Keratinocyte (primary cell): ENCODE results near the gene LGALS12. TPM values are rescaled to one million over a fixed set of nuclear protein-coding genes. Genes with fewer than 3 reads are reported as not detected.

Experiments used
- DNase-seq: peaks from one replicate; pipeline ENCODE4 v3.0.0-alpha.2; 2011; ENCODE audit warnings: low read depth, missing footprints, low spot score
- FAIRE-seq: peaks from 2 replicates; lab custom pipeline; 2011; peaks lifted over from hg19 to GRCh38; lab: Jason Lieb, UNC
- H2AFZ ChIP-seq: 2 replicates; pipeline ENCODE4 v1.6.0; 2012; ENCODE audit warnings: low read length, control low read depth, inconsistent platforms; ENCODE audit not compliant: control insufficient read depth
- H3K27ac ChIP-seq: 2 replicates; pipeline ENCODE4 v1.5.1; 2011; ENCODE audit warnings: low read length; ENCODE audit not compliant: control insufficient read depth, insufficient read depth
- H3K27me3 ChIP-seq: 3 replicates; pipeline ENCODE4 v1.6.0; 2011; ENCODE audit warnings: low read length; ENCODE audit not compliant: control insufficient read depth, insufficient read depth; ENCODE audit errors: extremely low read depth
- H3K36me3 ChIP-seq, 2 experiments: 2 replicates in 1 of 2; 3 replicates in 1 of 2; pipeline ENCODE4 v1.5.1; 2011; ENCODE audit warnings: low read length in 2 of 2, mild to moderate bottlenecking in 1 of 2; ENCODE audit not compliant: control insufficient read depth in 2 of 2, insufficient read depth in 2 of 2; ENCODE audit errors: extremely low read depth in 1 of 2
- H3K4me1 ChIP-seq: 3 replicates; pipeline ENCODE4 v1.5.1; 2011; ENCODE audit warnings: low read length; ENCODE audit not compliant: control insufficient read depth, insufficient read depth; ENCODE audit errors: extremely low read depth
- H3K4me2 ChIP-seq: 3 replicates; pipeline ENCODE4 v1.6.0; 2011; ENCODE audit warnings: low read depth, low read length; ENCODE audit not compliant: control insufficient read depth, insufficient read depth; ENCODE audit errors: extremely low read depth
- H3K4me3 ChIP-seq, 3 experiments: fragments of 200-600 bp in 1 of 3; sonication (generic) in 1 of 3; 2 replicates in 2 of 3; 3 replicates in 1 of 3; pipeline ENCODE4 v1.5.1; 2011 to 2016; ENCODE audit warnings: low read length in 3 of 3, mild to moderate bottlenecking in 3 of 3, control low read depth in 2 of 3, inconsistent platforms in 1 of 3, low read depth in 1 of 3, mixed read lengths in 1 of 3, mixed run types in 1 of 3, moderate library complexity in 1 of 3; ENCODE audit not compliant: control insufficient read depth in 2 of 3, insufficient read depth in 2 of 3; ENCODE audit errors: extremely low read depth in 1 of 3
- H3K79me2 ChIP-seq: 2 replicates; pipeline ENCODE4 v1.6.0; 2012; ENCODE audit warnings: low read length; ENCODE audit not compliant: control insufficient read depth, insufficient read depth
- H3K9ac ChIP-seq: 3 replicates; pipeline ENCODE4 v1.6.0; 2011; ENCODE audit warnings: low read length; ENCODE audit not compliant: control insufficient read depth, insufficient read depth; ENCODE audit errors: extremely low read depth
- H3K9me1 ChIP-seq: 3 replicates; pipeline ENCODE4 v1.6.0; 2011; ENCODE audit warnings: low read length; ENCODE audit not compliant: control insufficient read depth, insufficient read depth; ENCODE audit errors: extremely low read depth
- H3K9me3 ChIP-seq: 2 replicates; pipeline ENCODE4 v1.5.1; 2012; ENCODE audit warnings: low read depth, low read length; ENCODE audit not compliant: control insufficient read depth
- H4K20me1 ChIP-seq: 3 replicates; pipeline ENCODE4 v1.6.0; 2011; ENCODE audit warnings: low read length; ENCODE audit not compliant: control insufficient read depth, insufficient read depth; ENCODE audit errors: extremely low read depth
- CTCF ChIP-seq, 3 experiments: IDR thresholded peaks in 1 of 3; conservative IDR thresholded peaks in 1 of 3; optimal IDR thresholded peaks in 1 of 3; 2 replicates in 2 of 3; 3 replicates in 1 of 3; pipeline versions ENCODE3 to v1.5.1; 2011; ENCODE audit warnings: low read length in 3 of 3, mild to moderate bottlenecking in 3 of 3, moderate library complexity in 2 of 3, control low read depth in 1 of 3, inconsistent platforms in 1 of 3; ENCODE audit not compliant: insufficient read depth in 2 of 3; ENCODE audit errors: extremely low read depth in 1 of 3
- EZH2 ChIP-seq: IDR thresholded peaks from one replicate; pipeline ENCODE4 v1.6.1; 2012; ENCODE audit warnings: inconsistent platforms, mild to moderate bottlenecking, low read length, moderate library complexity
- dilution Hi-C: fragments of 300-500 bp; cut with MboI; formaldehyde crosslinking; loops from one replicate; pipeline ENCODE4 v1.7.0; 2020; ENCODE audit warnings: low sequenced_read_pairs; ENCODE audit not compliant: extremely low pct_ligation_motif_present
- polyA plus RNA-seq, 5 experiments: library from polyadenylated mRNA; depleted of rRNA in 3 of 5; stranded (reverse) in 3 of 5; stranded (forward) in 1 of 5; unstranded in 1 of 5; fragments of >200 nt; gene quantifications; 1 replicate in 1 of 5; 2 replicates in 3 of 5; 3 replicates in 1 of 5; pipeline versions ENCODE4 v1.2.1 to v1.2.3, GENCODE V29; 2011 to 2012; ENCODE audit warnings: missing spikeins in 2 of 5, low read depth in 1 of 5, low replicate concordance in 1 of 5

The LGALS12 gene
- polyA plus RNA-seq, 1 donor (not counting 4 experiments of a cell fraction or from before 2014, with no cell fraction given), result not detected

GRCh38 chr11:63543711-63544110 lies 37.8 kb downstream of the LGALS12 start:
- no peak for FAIRE-seq
- Histone ChIP-seq H3K79me2 (no peaks in the 10 kb centered on the region), H3K4me1 (no peaks in the 10 kb centered on the region), H3K4me2 (no peak overlapping the region), H3K36me3 (no peaks in the 10 kb centered on the region), H3K9me3 (no peaks in the 10 kb centered on the region), H2AFZ (no peak overlapping the region), H3K27me3 (no peaks in the 10 kb centered on the region), H3K27ac (no peak overlapping the region), H4K20me1 (no peaks in the 10 kb centered on the region), H3K9ac (no peak overlapping the region), H3K4me3 (no peak overlapping the region), H3K9me1 (no peaks in the 10 kb centered on the region)
- DNase-seq, result no peak
- dilution Hi-C loops, result no loop called here
- TF ChIP-seq CTCF (optimal IDR thresholded peaks at IDR 0.05 in 1 of 3, IDR thresholded peaks at IDR 0.05 in 1 of 3, conservative IDR thresholded peaks at IDR 0.05 in 1 of 3; ENCODE audit: extremely low read depth in 1 of 3, insufficient read depth in 2 of 3, low read length in 3 of 3), result no peak
- TF ChIP-seq EZH2, result no peak

GRCh38 chr11:63547061-63547460 lies 41.2 kb downstream of the LGALS12 start:
- DNase-seq (no peak), FAIRE-seq (no peak)
- H4K20me1 ChIP-seq, result no peaks in the 10 kb centered on the region
- H3K27ac ChIP-seq, result no peak overlapping the region
- dilution Hi-C loops, result no loop called here
- H3K9ac ChIP-seq, result no peak overlapping the region
- H3K4me1 ChIP-seq, result no peaks in the 10 kb centered on the region
- H3K9me1 ChIP-seq, result no peaks in the 10 kb centered on the region
- TF ChIP-seq EZH2 (no peak), CTCF (optimal IDR thresholded peaks at IDR 0.05 in 1 of 3, IDR thresholded peaks at IDR 0.05 in 1 of 3, conservative IDR thresholded peaks at IDR 0.05 in 1 of 3; ENCODE audit: extremely low read depth in 1 of 3, insufficient read depth in 2 of 3, low read length in 3 of 3) (no peak)
- no peaks in the 10 kb centered on the region for H3K79me2 ChIP-seq
- H3K4me2 ChIP-seq, result no peak overlapping the region
- no peaks in the 10 kb centered on the region for H3K36me3 ChIP-seq
- no peak overlapping the region for H2AFZ ChIP-seq
- H3K9me3 ChIP-seq, result no peaks in the 10 kb centered on the region
- no peaks in the 10 kb centered on the region for H3K27me3 ChIP-seq
- no peak overlapping the region for H3K4me3 ChIP-seq
